GM21447 (cell line): ENCODE measurements around the gene SALL3.

Experiments
- ATAC-seq: cut with Tn5 transposase; IDR thresholded peaks from one replicate; pipeline ENCODE4 v1.9.1; 2021; ENCODE audit not compliant: unreplicated experiment

Gene SALL3

GRCh38 chr18:78979056-78979729, 425 bp upstream of the SALL3 start:
- ATAC-seq = no peak

- ATAC-seq = no peak
Observed at GRCh38 chr18:78980279-78980771, 707 bp downstream of the SALL3 start.

- no peak for ATAC-seq
Observed at GRCh38 chr18:78980777-78981380, 1.3 kb downstream of the SALL3 start.

GRCh38 chr18:78981394-78981831, 1.8 kb downstream of the SALL3 start:
- ATAC-seq = no peak

- ATAC-seq = no peak
Observed at GRCh38 chr18:78981989-78982620, 2.5 kb downstream of the SALL3 start.

GRCh38 chr18:78983512-78983911, 3.9 kb downstream of the SALL3 start:
- ATAC-seq = no peak

GRCh38 chr18:78984941-78985784, 5.5 kb downstream of the SALL3 start:
- no peak for ATAC-seq

- no peak for ATAC-seq
Observed at GRCh38 chr18:78986018-78986481, 6.4 kb downstream of the SALL3 start.

GRCh38 chr18:78991446-78991845, 11.8 kb downstream of the SALL3 start:
- no peak for ATAC-seq

- no peak for ATAC-seq
Observed at GRCh38 chr18:78992041-78993011, 12.7 kb downstream of the SALL3 start.

- ATAC-seq = no peak
Observed at GRCh38 chr18:78993014-78993926, 13.7 kb downstream of the SALL3 start.

- ATAC-seq = no peak
Observed at GRCh38 chr18:78994000-78994399, 14.4 kb downstream of the SALL3 start.

GRCh38 chr18:78994531-78994930, 14.9 kb downstream of the SALL3 start:
- no peak for ATAC-seq

GRCh38 chr18:78994977-78995582, 15.5 kb downstream of the SALL3 start:
- ATAC-seq = no peak

GRCh38 chr18:78995740-78996395, 16.2 kb downstream of the SALL3 start:
- no peak for ATAC-seq

GRCh38 chr18:78996741-78997490, 17.3 kb downstream of the SALL3 start:
- ATAC-seq = no peak

- ATAC-seq = no peak
Observed at GRCh38 chr18:78998371-78999071, 18.9 kb downstream of the SALL3 start.
